Measurements from ENCODE around the gene HELT.

HELT gene

GRCh38 chr4:185004562-185005218 is 13.6 kb upstream of the HELT start:
- peak; percentile 79 for DNase-seq

GRCh38 chr4:185005219-185005819 is 13.0 kb upstream of the HELT start:
- peak; percentile 79 for DNase-seq

- DNase-seq = peak; percentile 7
Measured at GRCh38 chr4:185011408-185011807, 6.9 kb upstream of the HELT start.

GRCh38 chr4:185013417-185014125 is 4.7 kb upstream of the HELT start:
- DNase-seq = no peak

- DNase-seq = no peak
Measured at GRCh38 chr4:185015108-185015507, 3.2 kb upstream of the HELT start.

- DNase-seq = no peak
Measured at GRCh38 chr4:185016101-185016940, 2.0 kb upstream of the HELT start.

- no peak for DNase-seq
Measured at GRCh38 chr4:185016946-185017758, 1.1 kb upstream of the HELT start.

- DNase-seq = peak; percentile 2
Measured at GRCh38 chr4:185018834-185019455, 655 bp downstream of the HELT start.

GRCh38 chr4:185019456-185020292 is 1.4 kb downstream of the HELT start:
- DNase-seq = peak; percentile 20

GRCh38 chr4:185020293-185020808 is 2.1 kb downstream of the HELT start:
- DNase-seq = peak; percentile 34

- no peak for DNase-seq
Measured at GRCh38 chr4:185020863-185021761, 2.8 kb downstream of the HELT start.

- no peak for DNase-seq
Measured at GRCh38 chr4:185023471-185023870, 5.2 kb downstream of the HELT start.

- DNase-seq = no peak
Measured at GRCh38 chr4:185028625-185029024, 10.3 kb downstream of the HELT start.

GRCh38 chr4:185031611-185032010 is 13.3 kb downstream of the HELT start:
- DNase-seq = no peak

GRCh38 chr4:185033072-185033471 is 14.8 kb downstream of the HELT start:
- DNase-seq = no peak

GRCh38 chr4:185033950-185034349 is 15.7 kb downstream of the HELT start:
- no peak for DNase-seq

GRCh38 chr4:185035284-185035683 is 17.0 kb downstream of the HELT start:
- no peak for DNase-seq

GRCh38 chr4:185036019-185036418 is 17.7 kb downstream of the HELT start:
- DNase-seq = no peak

GRCh38 chr4:185036842-185037241 is 18.6 kb downstream of the HELT start:
- no peak for DNase-seq

All from NCI-H1105 treated with DMSO at 0.1 percent for 48 hours (cell line).